Psoas muscle (tissue), 8 donors: ENCODE data around the gene VTA1. TPM values are rescaled to one million over a fixed set of nuclear protein-coding genes. Genes with fewer than 3 reads are reported as not detected.

Experiments used
- ATAC-seq, 4 donors: fragments of 200-7000 bp; cut with Tn5 transposase; one replicate each; pipeline ENCODE4 v1.9.1; 2020; ENCODE audit warnings: moderate library complexity in 3 of 4, mild to moderate bottlenecking in 2 of 4
- DNase-seq, 2 donors: peaks; one replicate each; pipeline ENCODE4 v3.0.0-alpha.2; 2020
- H3K27ac ChIP-seq: fragments of 200-600 bp; one replicate; pipeline ENCODE4 v1.8.0; 2022
- H3K27me3 ChIP-seq, 3 donors: fragments of 200-600 bp in 1 of 3; one replicate each; pipeline versions ENCODE4 v1.6.1 to v1.8.0; 2013 to 2022; ENCODE audit warnings: low read length in 2 of 3, mild to moderate bottlenecking in 2 of 3, moderate library complexity in 1 of 3; ENCODE audit not compliant: insufficient read depth in 3 of 3
- H3K36me3 ChIP-seq, 2 donors: fragments of 200-600 bp in 1 of 2; one replicate each; pipeline versions ENCODE4 v1.6.1 to v1.8.0; 2013 to 2022; ENCODE audit warnings: low read depth in 1 of 2, mild to moderate bottlenecking in 1 of 2, moderate library complexity in 1 of 2; ENCODE audit not compliant: insufficient read depth in 1 of 2
- H3K4me1 ChIP-seq: fragments of 200-600 bp; one replicate; pipeline ENCODE4 v1.8.0; 2022
- H3K4me3 ChIP-seq: fragments of 200-600 bp; one replicate; pipeline ENCODE4 v1.8.0; 2022; ENCODE audit warnings: mild to moderate bottlenecking
- H3K9me3 ChIP-seq: fragments of 200-600 bp; one replicate; pipeline ENCODE4 v1.8.0; 2022
- WGBS, 3 donors: extraction: QIAGEN DNeasy Blood & Tissue Kit; methylation state at CpG; one replicate each; pipeline versions ENCODE4 v1.1.6 to v1.1.7; 2013; 5-methylcytosine and 5-hydroxymethylcytosine counted together
- intact Hi-C, 2 donors: fragments of 100-400 bp; cut with DNase I; formaldehyde crosslinking; loops; one replicate each; pipeline versions ENCODE4 v1.11.0 to v1.14.2; 2022
- polyA plus RNA-seq, 3 donors: library from polyadenylated mRNA; stranded (reverse); fragments of 200-250 nt; gene quantifications; one replicate each; pipeline ENCODE4 v1.2.3, GENCODE V29; 2013
- total RNA-seq, 4 donors: library from RNA; stranded (reverse); fragmentation: NEBNext Ultra II Directional in 2 of 4; extraction: Animal tissue kit (Norgen Biotek cat#: 25700) in 2 of 4; gene quantifications; one replicate each; pipeline versions ENCODE4 v1.2.1 to v1.2.4, GENCODE V29; 2021 to 2023
- TF ChIP-seq, protein P1 (sequence below): fragments of 200-600 bp; IDR thresholded peaks from one replicate; pipeline ENCODE4 v1.8.0; 2022; ENCODE audit warnings: antibody characterized with exemption
- donor health status: healthy with polysubstance abuse.
- donor health status: DM: no; HTN: no; CAD: no; lungs with moderate emphysema.
- donor health status: Bipolar disorder and iron deficiency.
- donor health status: healthy.
- donor health status: DM: yes; HTN: yes; CAD: no.
- donor health status: DM: no; HTN: no; CAD: no.
- donor health status: DM: no; HTN: no; CAD: no.
- donor health status: DM: yes; HTN: yes; CAD: no.

Gene VTA1
- total and polyA plus RNA-seq, 7 donors = 46.9 to 101 (median 57.9) TPM

DNA sequence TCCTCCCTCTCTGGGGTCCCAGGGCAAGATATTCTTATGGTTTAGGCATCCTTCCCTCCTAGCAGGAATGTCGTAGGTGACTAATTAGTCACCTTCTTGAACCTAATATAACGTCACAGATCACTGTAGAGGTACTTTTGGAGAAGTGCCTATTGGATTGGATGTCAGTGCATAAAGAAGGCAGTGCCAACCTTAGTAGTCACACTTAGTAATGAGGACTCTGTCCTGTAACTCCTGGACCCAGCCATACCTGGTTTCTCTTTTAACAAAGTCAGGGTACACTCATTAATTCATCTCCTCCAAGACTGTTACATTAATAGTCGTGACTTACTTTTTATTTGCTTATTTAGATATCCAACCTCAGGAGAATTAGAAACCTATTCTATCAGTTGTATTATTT, 20.0 kb downstream of the VTA1 start:
- Histone ChIP-seq H3K27ac (no peak overlapping the region), H3K9me3 (no peaks in the 10 kb centered on the region), H3K4me1 (peaks cover 14% of the 10 kb centered on the region), H3K4me3 (no peak overlapping the region), H3K27me3 (no peaks in the 10 kb centered on the region), H3K36me3 (peaks cover 0 to 61% of the 10 kb centered on the region in 2 donors)
- TF ChIP-seq, protein P1, sequence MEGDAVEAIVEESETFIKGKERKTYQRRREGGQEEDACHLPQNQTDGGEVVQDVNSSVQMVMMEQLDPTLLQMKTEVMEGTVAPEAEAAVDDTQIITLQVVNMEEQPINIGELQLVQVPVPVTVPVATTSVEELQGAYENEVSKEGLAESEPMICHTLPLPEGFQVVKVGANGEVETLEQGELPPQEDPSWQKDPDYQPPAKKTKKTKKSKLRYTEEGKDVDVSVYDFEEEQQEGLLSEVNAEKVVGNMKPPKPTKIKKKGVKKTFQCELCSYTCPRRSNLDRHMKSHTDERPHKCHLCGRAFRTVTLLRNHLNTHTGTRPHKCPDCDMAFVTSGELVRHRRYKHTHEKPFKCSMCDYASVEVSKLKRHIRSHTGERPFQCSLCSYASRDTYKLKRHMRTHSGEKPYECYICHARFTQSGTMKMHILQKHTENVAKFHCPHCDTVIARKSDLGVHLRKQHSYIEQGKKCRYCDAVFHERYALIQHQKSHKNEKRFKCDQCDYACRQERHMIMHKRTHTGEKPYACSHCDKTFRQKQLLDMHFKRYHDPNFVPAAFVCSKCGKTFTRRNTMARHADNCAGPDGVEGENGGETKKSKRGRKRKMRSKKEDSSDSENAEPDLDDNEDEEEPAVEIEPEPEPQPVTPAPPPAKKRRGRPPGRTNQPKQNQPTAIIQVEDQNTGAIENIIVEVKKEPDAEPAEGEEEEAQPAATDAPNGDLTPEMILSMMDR = no peak
- DNase-seq (no peak), ATAC-seq (no peak)
- 58 to 68% (median 60%) methylated on average over 3 of the region's 3 CpGs for WGBS, 3 donors
- intact Hi-C loops = no loop called here

DNA sequence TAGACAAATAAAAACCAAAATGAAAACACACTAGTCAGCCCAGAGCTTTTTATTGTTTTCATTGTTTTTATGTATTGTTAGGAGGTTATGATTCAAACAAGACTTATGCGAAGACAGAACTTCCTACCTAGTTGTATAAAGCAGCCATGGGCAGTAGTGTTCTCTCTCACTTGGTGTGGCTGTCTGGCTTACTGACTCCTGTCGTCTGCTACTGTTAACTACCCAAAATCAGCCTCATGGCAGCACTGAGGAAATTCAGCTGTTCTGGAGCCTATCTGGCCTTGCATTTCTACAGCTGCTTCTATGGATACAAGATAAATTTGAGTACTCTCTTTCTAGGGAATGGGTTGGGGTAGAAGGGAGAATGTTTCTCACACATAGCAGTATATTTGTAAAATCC, 20.4 kb downstream of the VTA1 start:
- Histone ChIP-seq H3K27ac (no peak overlapping the region), H3K9me3 (no peaks in the 10 kb centered on the region), H3K36me3 (peaks cover 0 to 65% of the 10 kb centered on the region in 2 donors), H3K4me3 (no peak overlapping the region), H3K27me3 (no peaks in the 10 kb centered on the region), H3K4me1 (peaks cover 14% of the 10 kb centered on the region)
- TF ChIP-seq, protein P1 = no peak
- WGBS, 3 donors = 74 to 80% (median 76%) methylated on average over 2 of the region's 2 CpGs
- DNase-seq (no peak), ATAC-seq (no peak)
- intact Hi-C loops = no loop called here

DNA sequence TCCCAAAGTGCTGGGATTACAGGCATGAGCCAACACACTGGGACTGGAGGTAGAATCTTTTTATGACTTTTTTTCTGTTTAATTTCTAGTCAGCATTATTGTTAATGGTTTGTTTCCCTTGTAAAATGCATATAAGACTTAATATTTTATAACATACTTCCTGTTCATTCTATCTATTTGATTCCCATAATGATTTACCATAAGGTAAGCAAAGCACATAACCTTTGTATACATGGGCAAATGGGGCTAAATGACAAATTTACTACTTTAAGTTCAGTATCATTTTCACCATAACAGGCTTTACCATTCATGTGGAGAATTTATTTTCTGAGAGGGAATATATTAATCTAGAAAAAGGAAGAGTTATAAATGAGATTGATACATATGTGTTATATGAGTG, 24.3 kb downstream of the VTA1 start:
- intact Hi-C loops = no loop called here
- H3K27ac ChIP-seq = no peak overlapping the region

DNA sequence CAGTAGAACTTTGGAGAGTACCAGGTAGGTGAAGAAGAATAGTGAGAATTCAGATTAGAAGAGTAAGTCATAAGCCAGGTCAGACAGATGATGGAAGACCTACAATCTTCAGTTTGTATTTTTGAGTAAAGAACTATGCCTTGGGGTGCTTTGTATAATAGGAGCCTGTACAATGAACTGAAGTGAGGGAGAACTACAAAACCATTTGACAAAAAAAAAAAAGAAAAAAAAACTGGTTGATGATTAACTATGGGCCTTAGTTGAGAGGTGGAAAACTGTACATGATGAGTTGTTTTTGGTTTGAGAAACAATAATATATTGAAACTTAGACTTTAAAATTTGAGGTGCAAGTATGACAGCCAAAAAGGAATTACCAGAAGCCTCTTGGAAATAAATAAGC, 25.7 kb downstream of the VTA1 start:
- intact Hi-C loops = no loop called here
- H3K27ac ChIP-seq = no peak overlapping the region
- no peak overlapping the region for H3K4me3 ChIP-seq
- no peaks in the 10 kb centered on the region for H3K4me1 ChIP-seq
- TF ChIP-seq, protein P1 = no peak
- DNase-seq (no peak), ATAC-seq (no peak)
- H3K36me3 ChIP-seq = peaks cover 0 to 76% of the 10 kb centered on the region in 2 donors
- H3K9me3 ChIP-seq = no peaks in the 10 kb centered on the region
- no peaks in the 10 kb centered on the region for H3K27me3 ChIP-seq

More for the DNA sequence above, 24.3 kb downstream of the VTA1 start:
- Histone ChIP-seq H3K4me3 (no peak overlapping the region), H3K36me3 (peaks cover 0 to 87% of the 10 kb centered on the region in 2 donors), H3K4me1 (no peaks in the 10 kb centered on the region), H3K9me3 (no peaks in the 10 kb centered on the region), H3K27me3 (no peaks in the 10 kb centered on the region)
- ATAC-seq (no peak), DNase-seq (no peak)
- TF ChIP-seq, protein P1 = no peak

DNA sequence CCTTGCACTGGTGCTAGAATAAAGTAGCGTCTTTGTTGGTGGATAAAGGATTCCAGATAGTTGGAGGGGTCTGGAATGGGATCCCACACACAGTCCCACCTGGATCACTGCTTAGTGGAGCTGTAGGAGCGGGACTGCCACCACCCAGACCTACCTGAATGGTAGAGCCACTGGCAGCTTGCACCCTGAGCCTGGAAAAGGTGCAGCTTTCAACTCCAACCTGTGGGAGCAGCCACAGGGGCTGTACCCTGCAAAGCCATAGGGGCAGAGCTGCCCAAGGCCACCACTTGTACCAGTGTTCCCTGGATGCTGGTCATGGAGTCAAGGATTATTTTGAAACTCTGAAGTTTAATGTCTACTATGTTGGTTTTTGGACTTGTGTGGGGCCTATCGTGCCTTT, 26.9 kb downstream of the VTA1 start:
- TF ChIP-seq, protein P1 = no peak
- Histone ChIP-seq H3K36me3 (peaks cover 0 to 65% of the 10 kb centered on the region in 2 donors), H3K27ac (no peak overlapping the region), H3K27me3 (no peaks in the 10 kb centered on the region), H3K9me3 (peaks cover 5% of the 10 kb centered on the region), H3K4me1 (no peaks in the 10 kb centered on the region), H3K4me3 (no peak overlapping the region)
- intact Hi-C loops = no loop called here
- DNase-seq = no peak
- no peak for ATAC-seq
- 95 to 100% (median 98%) methylated on average over 3 of the region's 3 CpGs for WGBS, 3 donors
